Common myeloid progenitor, CD34-positive (primary cell): ENCODE measurements around the gene LFNG.

Experiments
- CTCF ChIA-PET: fragments of 350-600 bp; sonication (Branson Sonifier 250); formaldehyde crosslinking; loops from one replicate; lab custom pipeline; 2021; ENCODE audit warnings: antibody characterized with exemption; lab: Charles Lee
- POLR2A ChIA-PET: fragments of 350-600 bp; sonication (Branson Sonifier 250); formaldehyde crosslinking; loops from one replicate; lab custom pipeline; 2021; ENCODE audit warnings: antibody characterized with exemption; lab: Charles Lee
- DNase-seq, 3 donors: peaks; one replicate each; pipeline versions ENCODE4 v3.0.0 to v3.0.0-alpha.2; 2013
- H3K27ac ChIP-seq, 2 experiments: 1 replicate in 1 of 2; 2 replicates in 1 of 2; pipeline ENCODE4 v1.7.0; 2013; ENCODE audit warnings: inconsistent platforms in 2 of 2, low read length in 2 of 2, mild to moderate bottlenecking in 2 of 2, low read depth in 1 of 2, moderate library complexity in 1 of 2; ENCODE audit not compliant: severe bottlenecking in 2 of 2, insufficient read depth in 1 of 2, poor library complexity in 1 of 2
- H3K27me3 ChIP-seq, 5 experiments: replicated peaks in 2 of 5; 1 replicate in 3 of 5; 2 replicates in 2 of 5; pipeline versions ENCODE4 v1.6.1 to v1.7.0; 2013; ENCODE audit warnings: low read length in 4 of 5, mild to moderate bottlenecking in 2 of 5, moderate library complexity in 2 of 5, inconsistent platforms in 1 of 5; ENCODE audit not compliant: insufficient read depth in 5 of 5, control insufficient read depth in 4 of 5
- H3K36me3 ChIP-seq, 4 experiments: 1 replicate in 2 of 4; 2 replicates in 2 of 4; pipeline versions ENCODE4 v1.6.1 to v1.7.0; 2013; ENCODE audit warnings: low read length in 3 of 4, control low read depth in 1 of 4, mild to moderate bottlenecking in 1 of 4; ENCODE audit not compliant: control insufficient read depth in 4 of 4, insufficient read depth in 4 of 4
- H3K4me1 ChIP-seq, 4 experiments: 1 replicate in 3 of 4; 2 replicates in 1 of 4; pipeline versions ENCODE4 v1.6.1 to v1.7.1; 2013; ENCODE audit warnings: low read length in 3 of 4, mild to moderate bottlenecking in 3 of 4, control low read depth in 1 of 4, inconsistent platforms in 1 of 4, moderate library complexity in 1 of 4; ENCODE audit not compliant: control insufficient read depth in 4 of 4, insufficient read depth in 4 of 4; ENCODE audit errors: control extremely low read depth in 1 of 4
- H3K4me3 ChIP-seq, 7 experiments: 1 replicate in 4 of 7; 2 replicates in 3 of 7; pipeline versions ENCODE4 v1.5.1 to v1.7.0; 2013; ENCODE audit warnings: mild to moderate bottlenecking in 7 of 7, low read length in 6 of 7, moderate library complexity in 6 of 7, inconsistent platforms in 2 of 7, low read depth in 2 of 7, control low read depth in 1 of 7; ENCODE audit not compliant: insufficient read depth in 4 of 7, control insufficient read depth in 1 of 7; ENCODE audit errors: extremely low read depth in 1 of 7
- H3K9me3 ChIP-seq, 5 experiments: 1 replicate in 4 of 5; 2 replicates in 1 of 5; pipeline versions ENCODE4 v1.6.1 to v1.7.1; 2013; ENCODE audit warnings: low read length in 4 of 5, mild to moderate bottlenecking in 2 of 5, inconsistent platforms in 1 of 5, low read depth in 1 of 5, moderate library complexity in 1 of 5; ENCODE audit not compliant: control insufficient read depth in 4 of 5, insufficient read depth in 2 of 5; ENCODE audit errors: control extremely low read depth in 1 of 5
- WGBS: methylation state at CpG from one replicate; pipeline ENCODE4 v1.1.5; 2013; ENCODE audit not compliant: insufficient coverage; 5-methylcytosine and 5-hydroxymethylcytosine counted together

The LFNG gene

GRCh38 chr7:2546776-2547586 is 27.4 kb downstream of the LFNG start:
- Histone ChIP-seq H3K4me3 (no peak overlapping the region), H3K4me1 (no peaks in the 10 kb centered on the region), H3K27me3 (no peaks in the 10 kb centered on the region), H3K9me3 (no peaks in the 10 kb centered on the region), H3K27ac (no peak overlapping the region), H3K36me3 (peaks cover 12 to 73% (median 45%) of the 10 kb centered on the region in 4 experiments)
- DNase-seq: no peak
- WGBS: 94% methylated on average over 30 of the region's 31 CpGs
- ChIA-PET POLR2A (no interaction called here), CTCF (interaction anchor here (1.3 kb wide), 1 partner anchor 20 kb away, joined by 3 read pairs; no protein-coding TSS in a partner anchor)

DNA sequence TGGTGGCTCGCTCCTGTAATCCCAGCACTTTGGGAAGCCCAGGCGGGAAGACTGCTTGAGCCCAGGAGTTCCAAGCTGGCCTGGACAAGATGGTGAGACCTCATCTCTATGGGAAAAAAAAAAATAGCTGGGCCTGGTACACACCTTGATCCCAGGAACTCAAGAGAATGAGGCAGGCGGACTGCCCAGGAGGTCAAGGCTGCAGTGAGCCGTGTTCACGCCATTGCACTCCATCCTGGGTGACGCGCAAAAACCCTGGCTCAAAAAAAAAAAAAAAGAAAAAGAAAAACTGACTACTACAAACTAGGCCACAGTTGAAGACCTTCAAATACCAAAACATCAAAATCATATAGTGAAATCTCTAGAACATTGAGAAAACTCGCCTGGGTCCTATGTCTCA is 31.8 kb downstream of the LFNG start:
- peaks cover 0 to 22% (median 16%) of the 10 kb centered on the region in 4 experiments for H3K4me1 ChIP-seq
- POLR2A ChIA-PET: no interaction called here
- no peaks in the 10 kb centered on the region for H3K9me3 ChIP-seq
- peaks cover 6 to 34% (median 17%) of the 10 kb centered on the region in 4 experiments for H3K36me3 ChIP-seq
- no peak overlapping the region for H3K27ac ChIP-seq
- CTCF ChIA-PET: interaction anchor here (1.0 to 2.2 kb wide), 4 partner anchors 9 to 106 kb away, joined by 3 to 7 read pairs (median 3); no protein-coding TSS in a partner anchor
- DNase-seq: no peak
- H3K4me3 ChIP-seq: no peak overlapping the region
- 89% methylated on average over 4 of the region's 8 CpGs for WGBS
- no peaks in the 10 kb centered on the region for H3K27me3 ChIP-seq

DNA sequence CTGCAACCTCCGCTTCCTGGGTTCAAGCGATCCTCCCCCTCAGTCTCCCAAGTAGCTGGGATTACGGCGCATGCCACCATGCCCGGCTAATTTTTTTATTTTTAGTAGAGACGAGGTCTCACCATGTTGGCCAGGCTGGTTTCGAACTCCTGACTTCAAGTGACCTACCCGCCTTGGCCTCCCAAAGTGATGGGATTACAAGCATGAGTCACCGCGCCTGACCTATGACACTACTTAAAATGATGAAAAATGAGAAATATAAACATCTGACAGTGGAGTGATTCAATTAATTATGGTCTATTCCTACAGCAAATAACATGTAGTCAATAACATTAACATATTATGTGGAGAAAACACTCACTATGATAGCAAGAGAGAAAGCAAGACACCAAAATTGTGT is 33.5 kb downstream of the LFNG start:
- H3K27ac ChIP-seq: no peak overlapping the region
- ChIA-PET CTCF (interaction anchor here (1.6 to 2.2 kb wide), 2 partner anchors 84 to 101 kb away, joined by 5 to 7 read pairs; no protein-coding TSS in a partner anchor), POLR2A (interaction anchor here (0.5 to 1.5 kb wide), 3 partner anchors 12 to 82 kb away, joined by 3 to 5 read pairs (median 4); no protein-coding TSS in a partner anchor)
- H3K9me3 ChIP-seq: no peaks in the 10 kb centered on the region
- no peaks in the 10 kb centered on the region for H3K27me3 ChIP-seq
- DNase-seq: no peak
- H3K4me3 ChIP-seq: no peak overlapping the region
- WGBS: 96% methylated on average over 7 of the region's 10 CpGs
- peaks cover 2 to 19% (median 6%) of the 10 kb centered on the region in 4 experiments for H3K36me3 ChIP-seq
- H3K4me1 ChIP-seq: peaks cover 0 to 24% (median 17%) of the 10 kb centered on the region in 4 experiments

DNA sequence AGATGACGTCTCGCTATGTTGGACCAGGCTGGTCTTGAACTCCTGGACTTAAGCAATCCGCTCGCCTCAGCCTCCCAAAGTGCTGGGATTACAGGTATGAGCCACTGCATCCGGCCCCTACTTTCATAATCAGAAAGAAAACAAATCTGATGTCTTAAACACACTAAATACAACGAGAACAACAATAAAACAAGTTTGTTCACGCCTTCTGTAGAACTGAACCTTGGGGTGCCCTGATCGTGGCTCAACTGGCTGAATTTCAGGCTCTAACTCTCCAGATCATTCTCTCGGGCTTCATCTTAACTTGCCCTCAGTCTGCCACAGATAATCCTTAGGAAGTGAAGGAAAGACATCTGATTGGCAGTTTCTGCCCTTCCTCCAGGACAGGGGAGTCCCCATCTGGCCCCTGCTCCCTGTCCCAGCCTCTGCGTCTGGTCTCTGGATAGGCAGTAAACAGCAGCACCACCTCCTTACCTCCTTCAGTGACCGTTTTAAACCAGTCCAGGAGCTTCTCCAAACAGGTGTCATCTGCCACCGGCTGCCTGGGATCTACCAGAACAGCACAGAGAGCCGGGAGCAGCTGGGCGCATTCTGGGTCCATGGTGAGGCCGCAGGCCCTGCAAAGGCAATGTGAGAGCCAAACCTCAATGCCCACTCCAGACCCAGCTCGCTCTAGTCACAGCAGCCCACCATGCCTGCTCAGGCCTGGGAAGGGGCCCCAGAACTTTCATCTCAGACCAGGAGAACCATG is 34.4 kb downstream of the LFNG start:
- 94% methylated on average over 14 of the region's 16 CpGs for WGBS
- Histone ChIP-seq H3K4me3 (peak overlapping the region in 6 of 7 experiments; percentile 73 to 85 (median 81)), H3K36me3 (peaks cover 2 to 12% (median 5%) of the 10 kb centered on the region in 4 experiments), H3K27ac (peak overlapping the region in 1 of 2 experiments; percentile 99), H3K9me3 (no peaks in the 10 kb centered on the region), H3K4me1 (peaks cover 0 to 30% (median 23%) of the 10 kb centered on the region in 4 experiments), H3K27me3 (no peaks in the 10 kb centered on the region)
- ChIA-PET CTCF (interaction anchor here (0.8 to 1.6 kb wide), 5 partner anchors 8 to 102 kb away, joined by 3 to 6 read pairs (median 4); no protein-coding TSS in a partner anchor), POLR2A (interaction anchor here (0.5 to 2.6 kb wide), 3 partner anchors 24 to 184 kb away, joined by 3 to 10 read pairs (median 4); no protein-coding TSS in a partner anchor)
- DNase-seq: no peak

DNA sequence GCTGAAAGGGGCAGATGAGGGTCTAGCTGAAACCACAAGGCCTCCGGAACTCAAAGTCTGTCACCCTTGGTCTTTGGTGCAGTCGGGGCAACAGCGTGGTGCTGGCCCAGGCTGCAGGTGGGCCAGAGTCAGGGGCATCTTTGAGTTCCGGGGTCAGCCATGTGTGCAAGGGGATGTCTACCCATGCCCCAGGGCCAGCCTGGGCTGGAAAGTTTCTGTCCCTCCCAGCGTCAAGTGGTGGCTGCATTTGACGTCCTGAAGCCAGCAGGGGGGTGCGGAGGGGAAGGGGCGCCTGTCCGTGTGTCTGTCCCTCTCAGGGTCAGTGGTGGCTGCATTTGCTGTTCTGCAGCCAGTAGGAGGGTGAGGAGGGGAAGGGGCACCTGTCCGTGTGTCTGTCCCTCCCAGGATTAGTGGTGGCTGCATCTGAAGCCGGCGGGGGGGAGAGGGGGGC is 35.1 kb downstream of the LFNG start:
- CTCF ChIA-PET: interaction anchor here (1.1 to 1.6 kb wide), 4 partner anchors 9 to 103 kb away, joined by 3 to 6 read pairs (median 4); no protein-coding TSS in a partner anchor
- WGBS: 8% methylated on average over 7 of the region's 12 CpGs
- Histone ChIP-seq H3K4me3 (peak overlapping the region; percentile 62 to 85 (median 80)), H3K36me3 (peaks cover 0 to 8% (median 2%) of the 10 kb centered on the region in 4 experiments), H3K4me1 (peaks cover 0 to 35% (median 28%) of the 10 kb centered on the region in 4 experiments), H3K27me3 (no peaks in the 10 kb centered on the region), H3K27ac (peak overlapping the region; percentile 99), H3K9me3 (no peaks in the 10 kb centered on the region)
- peak in 1 of 3 donors; percentile 22 for DNase-seq
- POLR2A ChIA-PET: interaction anchor here (1.1 to 2.6 kb wide), 2 partner anchors 25 to 44 kb away, joined by 3 to 10 read pairs; no protein-coding TSS in a partner anchor

DNA sequence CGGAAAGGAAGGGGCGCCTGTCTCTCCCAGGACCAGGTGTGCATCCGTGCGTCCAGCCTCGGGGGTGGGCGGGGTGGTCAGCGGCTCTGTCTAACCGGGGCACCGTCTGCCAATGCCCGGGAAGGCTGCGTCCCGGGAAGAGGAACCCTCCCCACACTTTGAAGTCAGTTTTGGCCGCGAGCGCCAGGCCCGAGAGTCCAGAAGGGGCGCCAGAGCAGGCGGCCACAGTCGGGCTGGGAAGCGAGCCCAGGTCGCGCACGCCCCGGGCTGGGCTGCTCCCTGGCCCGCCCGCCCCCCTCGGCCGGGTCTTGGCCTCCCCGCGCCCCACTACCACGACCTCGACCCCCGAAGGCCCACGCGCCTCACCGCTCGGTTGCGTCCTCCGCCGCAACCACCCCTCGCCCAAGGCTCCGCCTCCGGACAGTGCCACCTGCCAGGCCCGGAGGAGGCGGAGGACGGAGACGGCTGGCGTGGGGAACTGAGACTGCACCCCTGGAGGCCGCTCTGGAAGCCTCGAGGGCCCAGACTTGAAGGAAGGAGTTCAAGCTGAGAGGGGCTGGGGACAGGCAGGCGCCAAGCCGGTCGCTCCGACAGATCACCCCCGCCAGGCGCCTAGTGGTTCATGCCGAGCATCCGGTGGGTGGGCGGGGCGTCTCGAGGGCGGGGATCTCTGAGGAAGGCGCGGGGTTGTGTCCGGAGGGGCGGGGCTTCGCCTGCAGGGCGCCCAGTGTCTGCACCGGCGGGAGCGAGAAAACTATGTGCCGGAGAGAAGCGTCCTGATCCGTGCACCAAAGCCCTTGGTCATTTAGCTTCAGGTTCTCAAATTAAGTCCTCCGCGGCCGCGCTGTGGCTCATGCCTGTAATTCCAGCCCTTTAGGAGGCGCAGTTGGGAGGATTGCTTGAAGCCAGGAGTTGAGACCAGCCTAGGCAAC is 35.8 kb downstream of the LFNG start, which contains the start of gene BRAT1:
Gene BRAT1, minus strand, starts transcription at position 404 of the 932 bp plus-strand sequence. CDS start 1,093 bp downstream, outside the sequence.
- Histone ChIP-seq H3K4me3 (peak within 1 kb of the TSS; percentile 62 to 85 (median 80)), H3K36me3 (peaks cover 0 to 6% (median 1%) of the 10 kb centered on the region in 4 experiments), H3K4me1 (peaks cover 0 to 41% (median 34%) of the 10 kb centered on the region in 4 experiments), H3K9me3 (no peaks in the 10 kb centered on the region), H3K27ac (peak within 1 kb of the TSS; percentile 99), H3K27me3 (no peaks in the 10 kb centered on the region)
- DNase-seq: peak; percentile 91 to 96 (median 96)
- ChIA-PET CTCF (interaction anchor here (1.0 to 1.5 kb wide), 3 partner anchors 10 to 44 kb away, joined by 4 to 6 read pairs (median 4); no protein-coding TSS in a partner anchor), POLR2A (interaction anchor here (1.1 to 2.6 kb wide), 2 partner anchors 26 to 45 kb away, joined by 3 to 10 read pairs; no protein-coding TSS in a partner anchor)
- under 1% methylated on average over 70 of the region's 79 CpGs for WGBS
